AG10803 (cell line): ENCODE data around the gene GARRE1.
"Not testable (repeated sequence)": the region's sequence is repeated elsewhere in the genome, so short reads cannot be mapped to it uniquely, and the experiment has no call there.

Experiments used
- DNase-seq: peaks from one replicate; pipeline ENCODE4 v3.0.0; 2010; ENCODE audit warnings: low read depth
- H3K4me3 ChIP-seq: 2 replicates; pipeline ENCODE4 v1.5.1; 2011; ENCODE audit warnings: mild to moderate bottlenecking, low read length, control low read depth
- CTCF ChIP-seq: conservative IDR thresholded peaks from 2 replicates; pipeline ENCODE4 v1.5.1; 2011; ENCODE audit warnings: mild to moderate bottlenecking, low read length, control low read depth, inconsistent platforms

GARRE1 gene

DNA sequence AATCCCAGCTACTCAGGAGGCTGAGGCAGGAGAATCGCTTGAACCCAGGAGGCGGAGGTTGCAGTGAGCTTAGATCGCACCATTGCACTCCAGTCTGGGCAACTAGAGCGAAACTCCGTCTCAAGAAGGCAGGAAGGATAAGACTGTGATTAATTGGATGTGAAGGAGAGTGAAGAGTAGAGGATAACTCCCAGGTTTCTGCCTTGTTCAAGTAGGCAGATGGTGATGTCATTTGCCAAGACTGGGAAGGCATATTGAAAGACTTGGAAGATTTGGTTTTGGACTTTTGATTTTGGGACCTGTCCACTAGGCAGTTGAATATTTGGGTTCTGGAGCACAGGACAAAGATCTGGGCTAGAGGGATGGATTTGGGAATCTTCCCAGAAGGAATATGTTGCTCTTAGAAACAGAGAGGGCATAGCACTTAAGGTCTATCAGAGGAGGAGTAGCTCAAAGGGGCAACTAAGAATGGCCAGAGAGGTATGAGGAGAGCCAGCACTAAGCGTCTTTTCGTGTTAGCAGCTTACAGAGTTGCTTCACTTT is 20.0 kb downstream of the GARRE1 start:
- no peak overlapping the region for H3K4me3 ChIP-seq
- TF ChIP-seq CTCF: no peak
- no peak for DNase-seq

- peak; percentile 98 for DNase-seq
- peak; percentile 49 for TF ChIP-seq CTCF
These were observed 20.7 kb downstream of the GARRE1 start for GRCh38 chr19:34274827-34275625.

GRCh38 chr19:34275705-34276104 is 21.4 kb downstream of the GARRE1 start:
- no peak overlapping the region for H3K4me3 ChIP-seq
- no peak for TF ChIP-seq CTCF
- DNase-seq: no peak

More at GRCh38 chr19:34274827-34275625, 20.7 kb downstream of the GARRE1 start:
- no peak overlapping the region for H3K4me3 ChIP-seq

DNA sequence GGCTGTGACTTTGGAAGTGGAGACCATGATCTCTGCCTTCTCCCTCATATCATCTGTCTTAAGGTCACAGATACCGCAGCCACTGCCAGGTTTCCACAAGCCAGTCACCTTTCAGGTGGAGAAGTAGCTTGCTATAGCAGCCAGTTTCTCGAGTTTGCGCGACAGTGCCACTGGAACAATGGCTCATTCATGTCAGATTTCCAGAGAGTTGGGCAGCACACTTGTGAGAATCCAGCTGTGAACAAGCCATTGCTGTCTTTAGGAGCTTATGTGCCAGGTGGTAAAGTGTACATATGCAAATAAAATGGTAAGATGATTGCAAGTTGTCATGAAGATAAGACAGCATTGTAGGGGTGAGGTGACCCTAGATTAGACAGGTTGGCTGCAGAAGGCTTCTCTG is 22.3 kb downstream of the GARRE1 start:
- no peak overlapping the region for H3K4me3 ChIP-seq
- no peak for DNase-seq
- no peak for TF ChIP-seq CTCF

GRCh38 chr19:34277244-34277643 is 22.9 kb downstream of the GARRE1 start:
- no peak overlapping the region for H3K4me3 ChIP-seq
- TF ChIP-seq CTCF: no peak
- no peak for DNase-seq

GRCh38 chr19:34278783-34279182 is 24.4 kb downstream of the GARRE1 start:
- no peak overlapping the region for H3K4me3 ChIP-seq
- no peak for TF ChIP-seq CTCF
- DNase-seq: no peak

DNA sequence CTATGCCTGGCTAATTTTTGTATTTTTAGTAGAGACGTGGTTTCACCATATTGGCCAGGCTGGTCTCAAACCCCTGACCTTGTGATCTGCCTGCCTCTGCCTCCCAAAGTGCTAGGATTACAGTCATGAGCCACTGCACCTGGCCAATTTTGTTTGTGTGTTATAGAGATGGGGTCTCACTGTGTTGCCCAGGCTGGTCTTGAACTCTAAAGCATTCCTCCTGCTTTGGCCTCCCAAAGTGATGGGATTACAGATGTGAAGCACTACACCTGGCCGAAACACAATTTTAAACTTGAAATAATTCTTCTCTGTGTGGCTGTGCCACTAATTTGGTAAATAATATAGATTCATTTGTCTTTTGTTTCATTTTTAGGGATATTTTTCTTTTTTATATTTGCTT is 27.1 kb downstream of the GARRE1 start:
- H3K4me3 ChIP-seq, DNase-seq: not testable (repeated sequence)
